ENCODE measurements around the gene NVL.

DNA sequence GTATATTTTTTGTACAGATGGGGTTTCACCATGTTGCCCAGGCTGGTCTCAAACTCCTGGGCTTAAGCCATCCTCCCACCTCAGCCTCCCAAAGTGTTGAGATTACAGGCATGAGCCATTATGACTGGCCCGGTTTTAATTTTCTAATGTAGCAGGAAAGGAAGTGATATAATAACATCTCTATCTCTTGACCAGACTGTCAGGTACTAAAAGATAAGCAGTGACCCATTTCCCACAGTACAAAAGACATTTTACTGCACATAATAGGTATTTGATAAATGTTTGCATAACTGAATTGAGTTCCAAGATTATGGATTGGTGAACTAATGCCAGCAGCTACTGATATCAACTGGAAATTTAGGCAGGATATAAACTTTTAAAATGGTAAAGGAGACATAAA, 4.0 kb downstream of the NVL start:
- TF ChIP-seq EZH2phosphoT487 (IDR thresholded peaks at IDR 0.05; ENCODE audit: low read length) = no peak
- TF ChIP-seq, protein P1, sequence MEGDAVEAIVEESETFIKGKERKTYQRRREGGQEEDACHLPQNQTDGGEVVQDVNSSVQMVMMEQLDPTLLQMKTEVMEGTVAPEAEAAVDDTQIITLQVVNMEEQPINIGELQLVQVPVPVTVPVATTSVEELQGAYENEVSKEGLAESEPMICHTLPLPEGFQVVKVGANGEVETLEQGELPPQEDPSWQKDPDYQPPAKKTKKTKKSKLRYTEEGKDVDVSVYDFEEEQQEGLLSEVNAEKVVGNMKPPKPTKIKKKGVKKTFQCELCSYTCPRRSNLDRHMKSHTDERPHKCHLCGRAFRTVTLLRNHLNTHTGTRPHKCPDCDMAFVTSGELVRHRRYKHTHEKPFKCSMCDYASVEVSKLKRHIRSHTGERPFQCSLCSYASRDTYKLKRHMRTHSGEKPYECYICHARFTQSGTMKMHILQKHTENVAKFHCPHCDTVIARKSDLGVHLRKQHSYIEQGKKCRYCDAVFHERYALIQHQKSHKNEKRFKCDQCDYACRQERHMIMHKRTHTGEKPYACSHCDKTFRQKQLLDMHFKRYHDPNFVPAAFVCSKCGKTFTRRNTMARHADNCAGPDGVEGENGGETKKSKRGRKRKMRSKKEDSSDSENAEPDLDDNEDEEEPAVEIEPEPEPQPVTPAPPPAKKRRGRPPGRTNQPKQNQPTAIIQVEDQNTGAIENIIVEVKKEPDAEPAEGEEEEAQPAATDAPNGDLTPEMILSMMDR (IDR thresholded peaks at IDR 0.05; ENCODE audit: low read length) = no peak
